GM19099 (cell line): ENCODE data around the gene UNC80.
A peak's percentile ranks its signal among the peaks of the same experiment; 100 is the strongest.

Experiments used
- POLR2A ChIP-seq: IDR thresholded peaks from 3 replicates; pipeline ENCODE4 v1.6.1; 2011; ENCODE audit warnings: low read depth; ENCODE audit not compliant: insufficient read length; ENCODE audit errors: extremely low read depth

UNC80 gene

GRCh38 chr2:210002158-210003157 lies 230.8 kb downstream of the UNC80 start, which contains the start of gene RPE:
Gene RPE, plus strand, starts transcription at chr2:210002638. Its CDS starts 24 bp downstream, at chr2:210002662.
- peak; percentile 87 for TF ChIP-seq POLR2A

GRCh38 chr2:210003359-210003758 lies 231.7 kb downstream of the UNC80 start:
- no peak for TF ChIP-seq POLR2A

GRCh38 chr2:210004881-210005280 lies 233.2 kb downstream of the UNC80 start:
- no peak for TF ChIP-seq POLR2A

- no peak for TF ChIP-seq POLR2A
Measured at GRCh38 chr2:210007895-210008294, 236.3 kb downstream of the UNC80 start.

GRCh38 chr2:210009126-210009525 lies 237.5 kb downstream of the UNC80 start:
- TF ChIP-seq POLR2A: no peak

GRCh38 chr2:210009896-210010295 lies 238.3 kb downstream of the UNC80 start:
- TF ChIP-seq POLR2A: no peak

- no peak for TF ChIP-seq POLR2A
Measured at GRCh38 chr2:210020138-210020537, 248.5 kb downstream of the UNC80 start.

GRCh38 chr2:210022824-210023223 lies 251.2 kb downstream of the UNC80 start:
- TF ChIP-seq POLR2A: no peak

- no peak for TF ChIP-seq POLR2A
Measured at GRCh38 chr2:210027608-210028007, 256.0 kb downstream of the UNC80 start.

GRCh38 chr2:210028178-210028577 lies 256.5 kb downstream of the UNC80 start:
- TF ChIP-seq POLR2A: no peak

- TF ChIP-seq POLR2A: no peak
Measured at GRCh38 chr2:210034087-210034683, 262.6 kb downstream of the UNC80 start.

GRCh38 chr2:210035679-210036078 lies 264.0 kb downstream of the UNC80 start:
- no peak for TF ChIP-seq POLR2A

GRCh38 chr2:210038078-210038477 lies 266.4 kb downstream of the UNC80 start:
- no peak for TF ChIP-seq POLR2A

GRCh38 chr2:210046851-210047500 lies 275.3 kb downstream of the UNC80 start:
- TF ChIP-seq POLR2A: no peak
